Measurements from ENCODE around the gene TRIM44.

TRIM44 gene

GRCh38 chr11:35791088-35791958 lies 128.7 kb downstream of the TRIM44 start:
- FAIRE-seq, result no peak
- TF ChIP-seq SPI1 (IDR thresholded peaks at IDR 0.05; ENCODE audit: low read depth, low read length) (no peak), POLR2A (IDR thresholded peaks at IDR 0.05; ENCODE audit: low read depth, low read length) (no peak), POLR2AphosphoS5 (IDR thresholded peaks at IDR 0.05; ENCODE audit: low read depth, low read length) (no peak), POU2F2 (IDR thresholded peaks at IDR 0.05; ENCODE audit: low read depth, low read length) (no peak), TAF1 (IDR thresholded peaks at IDR 0.05; ENCODE audit: low read depth, low read length) (no peak)

GRCh38 chr11:35792148-35792845 lies 129.7 kb downstream of the TRIM44 start:
- TF ChIP-seq PAX5 (IDR thresholded peaks at IDR 0.05; ENCODE audit: insufficient read depth, low read length, severe bottlenecking), result no peak
- no peak for TF ChIP-seq TAF1 (IDR thresholded peaks at IDR 0.05; ENCODE audit: low read depth, low read length)
- TF ChIP-seq SPI1 (IDR thresholded peaks at IDR 0.05; ENCODE audit: low read depth, low read length), result no peak
- TF ChIP-seq POLR2AphosphoS5 (IDR thresholded peaks at IDR 0.05; ENCODE audit: low read depth, low read length), result no peak
- no peak for TF ChIP-seq POLR2A (IDR thresholded peaks at IDR 0.05; ENCODE audit: low read depth, low read length)
- no peak for TF ChIP-seq POU2F2 (IDR thresholded peaks at IDR 0.05; ENCODE audit: low read depth, low read length)
- FAIRE-seq (no peak), DNase-seq (ENCODE audit: insufficient read length, low spot score) (no peak)

More at GRCh38 chr11:35791088-35791958, 128.7 kb downstream of the TRIM44 start:
- DNase-seq (ENCODE audit: insufficient read length, low spot score), result no peak

DNA sequence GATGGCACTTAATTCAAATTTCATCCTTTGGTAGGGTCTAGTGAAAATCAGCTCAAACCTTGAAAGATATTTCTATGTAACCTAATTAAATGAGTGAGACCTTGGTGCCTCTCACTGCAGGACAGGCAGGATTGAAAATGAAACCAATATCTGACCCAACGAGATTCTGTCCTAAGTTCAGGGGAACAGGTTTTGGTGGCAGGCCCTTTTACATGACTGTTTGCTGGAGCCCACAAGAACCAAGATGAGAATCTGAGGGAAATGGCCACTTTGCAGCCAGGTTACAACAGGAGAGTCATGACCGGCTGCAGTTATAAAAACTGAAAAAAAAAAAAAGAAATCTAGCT lies 130.2 kb downstream of the TRIM44 start:
- FAIRE-seq, result no peak
- no peak for TF ChIP-seq PAX5 (IDR thresholded peaks at IDR 0.05; ENCODE audit: insufficient read depth, low read length, severe bottlenecking)
- no peak for TF ChIP-seq TAF1 (IDR thresholded peaks at IDR 0.05; ENCODE audit: low read depth, low read length)
- no peak for TF ChIP-seq POLR2AphosphoS5 (IDR thresholded peaks at IDR 0.05; ENCODE audit: low read depth, low read length)
- no peak for TF ChIP-seq POLR2A (IDR thresholded peaks at IDR 0.05; ENCODE audit: low read depth, low read length)
- no peak for TF ChIP-seq POU2F2 (IDR thresholded peaks at IDR 0.05; ENCODE audit: low read depth, low read length)
- TF ChIP-seq SPI1 (IDR thresholded peaks at IDR 0.05; ENCODE audit: low read depth, low read length), result no peak
- DNase-seq (ENCODE audit: insufficient read length, low spot score), result no peak

GRCh38 chr11:35794333-35794732 lies 131.8 kb downstream of the TRIM44 start:
- TF ChIP-seq POLR2AphosphoS5 (IDR thresholded peaks at IDR 0.05; ENCODE audit: low read depth, low read length) (no peak), PAX5 (IDR thresholded peaks at IDR 0.05; ENCODE audit: insufficient read depth, low read length, severe bottlenecking) (no peak), POU2F2 (IDR thresholded peaks at IDR 0.05; ENCODE audit: low read depth, low read length) (no peak), SPI1 (IDR thresholded peaks at IDR 0.05; ENCODE audit: low read depth, low read length) (no peak), POLR2A (IDR thresholded peaks at IDR 0.05; ENCODE audit: low read depth, low read length) (no peak), TAF1 (IDR thresholded peaks at IDR 0.05; ENCODE audit: low read depth, low read length) (no peak)
- FAIRE-seq, result no peak
- no peak for DNase-seq (ENCODE audit: insufficient read length, low spot score)

GRCh38 chr11:35794850-35795249 lies 132.3 kb downstream of the TRIM44 start:
- FAIRE-seq (no peak), DNase-seq (ENCODE audit: insufficient read length, low spot score) (no peak)
- TF ChIP-seq PAX5 (IDR thresholded peaks at IDR 0.05; ENCODE audit: insufficient read depth, low read length, severe bottlenecking), result no peak
- no peak for TF ChIP-seq SPI1 (IDR thresholded peaks at IDR 0.05; ENCODE audit: low read depth, low read length)
- no peak for TF ChIP-seq POLR2A (IDR thresholded peaks at IDR 0.05; ENCODE audit: low read depth, low read length)
- TF ChIP-seq POLR2AphosphoS5 (IDR thresholded peaks at IDR 0.05; ENCODE audit: low read depth, low read length), result no peak
- TF ChIP-seq POU2F2 (IDR thresholded peaks at IDR 0.05; ENCODE audit: low read depth, low read length), result no peak
- TF ChIP-seq TAF1 (IDR thresholded peaks at IDR 0.05; ENCODE audit: low read depth, low read length), result no peak

DNA sequence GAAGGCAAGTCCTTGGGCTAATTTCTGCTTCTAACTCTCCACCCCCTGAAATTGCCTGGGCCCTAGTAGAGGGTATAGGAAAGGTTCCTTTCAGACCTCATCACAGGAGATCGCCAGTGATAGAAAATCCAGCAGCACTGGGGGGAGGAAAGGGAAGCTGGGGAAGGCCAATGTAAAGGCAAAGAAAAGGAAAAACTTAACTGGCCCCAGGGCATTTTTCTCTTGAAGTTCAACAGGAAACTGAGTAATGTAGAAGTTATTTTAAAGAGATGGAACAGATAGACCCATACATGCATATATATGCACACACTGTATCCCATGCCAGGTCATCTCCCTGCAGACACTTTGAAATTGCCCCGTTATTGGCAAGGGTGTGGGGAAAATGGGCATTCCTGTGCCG lies 134.0 kb downstream of the TRIM44 start:
- TF ChIP-seq PAX5 (IDR thresholded peaks at IDR 0.05; ENCODE audit: insufficient read depth, low read length, severe bottlenecking) (no peak), POU2F2 (IDR thresholded peaks at IDR 0.05; ENCODE audit: low read depth, low read length) (no peak), POLR2A (IDR thresholded peaks at IDR 0.05; ENCODE audit: low read depth, low read length) (no peak), TAF1 (IDR thresholded peaks at IDR 0.05; ENCODE audit: low read depth, low read length) (no peak)
- DNase-seq (ENCODE audit: insufficient read length, low spot score), result no peak
- FAIRE-seq, result no peak

GRCh38 chr11:35798423-35798822 lies 135.8 kb downstream of the TRIM44 start:
- FAIRE-seq (no peak), DNase-seq (ENCODE audit: insufficient read length, low spot score) (no peak)
- TF ChIP-seq POU2F2 (IDR thresholded peaks at IDR 0.05; ENCODE audit: low read depth, low read length) (no peak), PAX5 (IDR thresholded peaks at IDR 0.05; ENCODE audit: insufficient read depth, low read length, severe bottlenecking) (no peak), SPI1 (IDR thresholded peaks at IDR 0.05; ENCODE audit: low read depth, low read length) (no peak), POLR2AphosphoS5 (IDR thresholded peaks at IDR 0.05; ENCODE audit: low read depth, low read length) (no peak), POLR2A (IDR thresholded peaks at IDR 0.05; ENCODE audit: low read depth, low read length) (no peak), TAF1 (IDR thresholded peaks at IDR 0.05; ENCODE audit: low read depth, low read length) (no peak)

DNA sequence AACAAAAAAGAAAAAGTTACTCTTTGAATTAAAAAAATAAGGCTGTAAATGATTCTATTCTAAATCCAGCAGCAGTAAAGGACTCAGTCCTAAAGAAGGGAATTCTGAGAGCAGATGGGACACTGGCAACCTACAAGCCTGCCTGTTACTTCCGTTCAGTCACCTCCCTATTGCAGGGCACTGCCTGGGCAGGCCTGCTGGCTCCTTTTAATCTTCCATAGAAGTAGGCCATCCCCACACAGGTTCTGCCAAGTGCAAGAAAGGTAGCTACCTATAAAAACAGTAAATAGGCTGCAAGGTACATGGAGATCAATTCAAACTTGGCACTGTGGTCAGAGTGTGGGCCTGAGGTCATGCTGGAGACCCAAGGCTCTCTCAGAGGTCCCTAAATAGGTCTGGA lies 136.4 kb downstream of the TRIM44 start:
- no peak for TF ChIP-seq PAX5 (IDR thresholded peaks at IDR 0.05; ENCODE audit: insufficient read depth, low read length, severe bottlenecking)
- no peak for TF ChIP-seq SPI1 (IDR thresholded peaks at IDR 0.05; ENCODE audit: low read depth, low read length)
- TF ChIP-seq POLR2AphosphoS5 (IDR thresholded peaks at IDR 0.05; ENCODE audit: low read depth, low read length), result no peak
- TF ChIP-seq POLR2A (IDR thresholded peaks at IDR 0.05; ENCODE audit: low read depth, low read length), result no peak
- TF ChIP-seq POU2F2 (IDR thresholded peaks at IDR 0.05; ENCODE audit: low read depth, low read length), result no peak
- no peak for TF ChIP-seq TAF1 (IDR thresholded peaks at IDR 0.05; ENCODE audit: low read depth, low read length)
- FAIRE-seq, result no peak
- DNase-seq (ENCODE audit: insufficient read length, low spot score), result no peak

DNA sequence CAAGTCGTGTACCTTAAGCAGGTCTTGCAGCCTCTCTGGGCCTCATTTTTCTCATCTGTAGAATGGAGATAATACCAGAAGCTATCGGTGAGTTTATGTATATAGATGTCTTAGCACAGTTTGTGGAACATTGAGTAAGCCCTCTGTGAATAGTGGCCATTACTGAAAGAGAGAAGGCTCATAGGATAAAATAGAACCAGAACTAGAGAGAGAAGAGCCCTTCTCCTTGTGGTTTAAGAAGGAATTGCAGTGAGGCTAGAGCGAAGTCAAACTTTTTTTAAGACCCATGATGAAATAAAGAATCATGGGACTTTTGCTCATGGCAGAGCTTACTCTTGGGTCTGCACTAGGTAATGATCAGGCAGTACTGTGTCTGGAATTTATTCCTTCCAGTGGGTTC lies 137.1 kb downstream of the TRIM44 start:
- no peak for DNase-seq (ENCODE audit: insufficient read length, low spot score)
- no peak for FAIRE-seq
- no peak for TF ChIP-seq SPI1 (IDR thresholded peaks at IDR 0.05; ENCODE audit: low read depth, low read length)
- TF ChIP-seq TAF1 (IDR thresholded peaks at IDR 0.05; ENCODE audit: low read depth, low read length), result no peak
- no peak for TF ChIP-seq POU2F2 (IDR thresholded peaks at IDR 0.05; ENCODE audit: low read depth, low read length)
- no peak for TF ChIP-seq PAX5 (IDR thresholded peaks at IDR 0.05; ENCODE audit: insufficient read depth, low read length, severe bottlenecking)
- no peak for TF ChIP-seq POLR2AphosphoS5 (IDR thresholded peaks at IDR 0.05; ENCODE audit: low read depth, low read length)

Data from GM12891 (cell line).